GM12873 (cell line): ENCODE measurements around the gene MRGPRD.

Source experiments
- CTCF ChIP-seq: IDR thresholded peaks from 2 replicates; pipeline ENCODE4 v1.5.1; 2012; ENCODE audit warnings: low read depth, mild to moderate bottlenecking, moderate library complexity, low read length, control low read depth; ENCODE audit not compliant: insufficient read depth; ENCODE audit errors: missing control alignments

MRGPRD gene

GRCh38 chr11:68959465-68960293 lies 21.1 kb downstream of the MRGPRD start:
- TF ChIP-seq CTCF: no peak

GRCh38 chr11:68958211-68958610 lies 22.6 kb downstream of the MRGPRD start:
- TF ChIP-seq CTCF: no peak

- TF ChIP-seq CTCF: no peak
Measured at GRCh38 chr11:68956547-68957254, 24.1 kb downstream of the MRGPRD start.

GRCh38 chr11:68956142-68956541 lies 24.6 kb downstream of the MRGPRD start:
- TF ChIP-seq CTCF: peak; percentile 46

- TF ChIP-seq CTCF: no peak
Measured at GRCh38 chr11:68955607-68955958, 25.2 kb downstream of the MRGPRD start.

GRCh38 chr11:68954836-68955606 lies 25.8 kb downstream of the MRGPRD start:
- TF ChIP-seq CTCF: no peak

GRCh38 chr11:68950762-68951161 lies 30.0 kb downstream of the MRGPRD start:
- TF ChIP-seq CTCF: no peak
